K562 (cell line): ENCODE data around the gene HES4. TPM values are rescaled to one million over a fixed set of nuclear protein-coding genes. Genes with fewer than 3 reads are reported as not detected.

Source experiments
- CBX8 ChIP-seq: fragments of 200-600 bp; sonication (generic); IDR thresholded peaks from 2 replicates; pipeline ENCODE4 v1.6.1; 2012; ENCODE audit warnings: borderline replicate concordance, mixed run types, low read depth, mild to moderate bottlenecking, moderate library complexity, mixed read lengths, low read length, control low read depth, inconsistent platforms; ENCODE audit not compliant: poor library complexity, severe bottlenecking; ENCODE audit errors: extremely low read depth
- COPS2 ChIP-seq: fragments of 450-650 bp; conservative IDR thresholded peaks from 2 replicates; pipeline ENCODE4 v1.6.1; 2016; ENCODE audit warnings: mild to moderate bottlenecking, moderate library complexity
- CREB1 ChIP-seq, 2 experiments: sonication (generic) in 1 of 2; formaldehyde crosslinking in 1 of 2; IDR thresholded peaks; 2 replicates each; pipeline versions ENCODE4 v1.6.1 to v1.8.0; 2012 to 2022; ENCODE audit warnings: inconsistent platforms in 1 of 2, mild to moderate bottlenecking in 1 of 2, missing genetic modification reagents in 1 of 2, moderate library complexity in 1 of 2
- DIDO1 ChIP-seq: fragments of 450-650 bp; IDR thresholded peaks from 2 replicates; pipeline ENCODE4 v1.6.1; 2016; ENCODE audit warnings: low read depth, missing biosample characterization, missing genetic modification characterization
- EP300 ChIP-seq: IDR thresholded peaks from 2 replicates; pipeline ENCODE4 v1.6.1; 2012; ENCODE audit warnings: low read length, improper control_type of control experiment
- GTF2A2 ChIP-seq: IDR thresholded peaks from 2 replicates; pipeline ENCODE4 v1.6.1; 2016; ENCODE audit warnings: mild to moderate bottlenecking, missing genetic modification characterization, missing compliant biosample characterization
- HEY1 ChIP-seq: fragments of 250-450 bp; sonication (Bioruptor Pico); IDR thresholded peaks from 2 replicates; pipeline ENCODE4 v1.5.0; 2020; ENCODE audit warnings: mild to moderate bottlenecking, moderate library complexity, borderline replicate concordance
- MXI1 ChIP-seq: IDR thresholded peaks from 2 replicates; pipeline ENCODE4 v1.6.1; 2011; ENCODE audit warnings: low read depth, mild to moderate bottlenecking, improper control_type of control experiment, low read length
- PREB ChIP-seq: sonication (generic); formaldehyde crosslinking; IDR thresholded peaks from 2 replicates; pipeline ENCODE4 v1.8.1; 2023; ENCODE audit warnings: mild to moderate bottlenecking, missing genetic modification reagents
- SMARCE1 ChIP-seq: fragments of 450-650 bp; IDR thresholded peaks from 2 replicates; pipeline ENCODE4 v1.7.1; 2016; ENCODE audit warnings: mild to moderate bottlenecking
- SRSF3 ChIP-seq: fragments of 200-400 bp; formaldehyde crosslinking; IDR thresholded peaks from 2 replicates; pipeline ENCODE4 v1.6.1; 2016; ENCODE audit warnings: mild to moderate bottlenecking, low read length, moderate library complexity; ENCODE audit not compliant: insufficient read depth
- STAG1 ChIP-seq: sonication (generic); formaldehyde crosslinking; IDR thresholded peaks from 2 replicates; pipeline ENCODE4 v1.5.0; 2020; ENCODE audit warnings: missing genetic modification reagents, borderline replicate concordance
- ZBTB34 ChIP-seq: fragments of 250-450 bp; sonication (Bioruptor Pico); IDR thresholded peaks from 2 replicates; pipeline ENCODE4 v1.8.0; 2021; ENCODE audit warnings: mild to moderate bottlenecking, moderate library complexity
- ZBTB8A ChIP-seq: fragments of 450-650 bp; IDR thresholded peaks from 2 replicates; pipeline ENCODE4 v1.6.1; 2018; ENCODE audit warnings: mild to moderate bottlenecking, moderate library complexity; ENCODE audit not compliant: partially characterized antibody
- ZNF143 ChIP-seq: sonication (generic); formaldehyde crosslinking; IDR thresholded peaks from 2 replicates; pipeline ENCODE4 v1.9.0; 2022; ENCODE audit warnings: mild to moderate bottlenecking, missing genetic modification reagents
- polyA plus RNA-seq, 8 experiments: library from polyadenylated mRNA; depleted of rRNA in 4 of 8; stranded (reverse) in 5 of 8; unstranded in 3 of 8; fragments of >200 nt; fragmentation: Nextera tagmentation in 2 of 8; fragmentation: Illumina TruSeq in 1 of 8; extraction: Ambion mirVana in 2 of 8; extraction: Trizol in 1 of 8; gene quantifications; 2 replicates each; pipeline versions ENCODE4 v1.2.1 to v1.2.3, GENCODE V29; 2011 to 2014; ENCODE audit warnings: inconsistent platforms in 1 of 8, missing spikeins in 1 of 8
- total RNA-seq, 7 experiments: library from RNA; depleted of rRNA in 6 of 7; stranded (reverse); fragments of >200 nt in 6 of 7; fragmentation: Illumina TruSeq in 2 of 7; extraction: Trizol in 2 of 7; gene quantifications; 2 replicates each; pipeline versions ENCODE4 v1.2.1 to v1.2.3, GENCODE V29; 2011 to 2021; ENCODE audit warnings: low replicate concordance in 1 of 7
- TF ChIP-seq, protein P1 (sequence below): fragments of 250-450 bp; sonication (Bioruptor Pico); IDR thresholded peaks from 2 replicates; pipeline ENCODE4 v1.5.0; 2022; ENCODE audit warnings: mild to moderate bottlenecking
- TF ChIP-seq, protein P2 (sequence below): fragments of 250-450 bp; sonication (Bioruptor Pico); IDR thresholded peaks from 2 replicates; pipeline ENCODE4 v1.4.0; 2020

Gene HES4
- total and polyA plus RNA-seq, 9 of the 15 experiments (the other 6 are each of a cell fraction or from before 2014, with no cell fraction given): 0.21 to 43.7 (median 5.3) TPM; not detected in 2

DNA sequence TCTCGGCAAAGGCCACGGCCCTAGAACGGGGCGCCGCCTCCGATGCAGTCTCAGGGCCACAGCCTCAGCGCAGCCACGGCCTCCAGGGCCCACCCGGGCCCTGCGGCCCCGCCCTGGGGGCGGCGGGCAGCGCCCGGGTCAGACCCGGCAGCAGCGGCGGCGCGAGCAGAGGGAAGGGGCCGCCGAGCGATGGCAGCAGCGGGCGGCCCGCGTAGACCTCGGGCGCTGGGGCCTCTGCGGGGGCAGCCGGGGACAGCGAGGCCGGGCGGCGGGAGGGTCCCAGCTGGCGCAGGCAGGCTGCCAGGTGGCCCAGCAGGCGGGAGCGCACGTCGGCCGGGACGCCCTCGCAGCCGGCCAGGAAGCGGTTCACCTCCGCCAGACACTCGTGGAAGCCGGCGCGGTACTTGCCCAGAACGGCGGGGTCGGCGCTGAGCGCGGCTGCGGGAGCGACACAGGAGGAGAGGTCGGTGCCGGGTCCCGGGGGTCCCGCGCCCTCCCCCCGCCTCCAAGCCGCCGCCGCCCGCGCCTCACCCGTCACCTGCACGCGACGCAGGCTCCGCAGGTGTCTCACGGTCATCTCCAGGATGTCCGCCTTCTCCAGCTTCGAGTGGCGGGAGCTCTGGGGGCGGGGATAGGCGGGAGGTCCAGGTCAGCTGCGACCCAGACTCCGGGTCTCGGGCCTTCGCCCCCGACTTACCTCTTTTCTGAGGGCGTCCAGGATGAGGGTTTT is 737 bp downstream of the HES4 start (continued):
- TF ChIP-seq ZBTB34 (CRISPR knock-in tag) (no peak), DIDO1 (tag) (no peak), SMARCE1 (no peak), STAG1 (CRISPR knock-in tag) (no peak), PREB (CRISPR knock-in tag) (no peak), GTF2A2 (tag) (no peak), MXI1 (no peak), COPS2 (no peak), SRSF3 (no peak), EP300 (no peak), CBX8 (no peak), ZNF143 (CRISPR knock-in tag) (no peak), HEY1 (CRISPR knock-in tag) (no peak), CREB1 (IDR thresholded peaks at IDR 0.05) (no peak; the same call in none of the 2 replicates), CREB1 (CRISPR knock-in tag; IDR thresholded peaks at IDR 0.05) (peak; percentile 69; the same call in 1 of the 2 replicates), ZBTB8A (no peak)
- TF ChIP-seq, protein P1, sequence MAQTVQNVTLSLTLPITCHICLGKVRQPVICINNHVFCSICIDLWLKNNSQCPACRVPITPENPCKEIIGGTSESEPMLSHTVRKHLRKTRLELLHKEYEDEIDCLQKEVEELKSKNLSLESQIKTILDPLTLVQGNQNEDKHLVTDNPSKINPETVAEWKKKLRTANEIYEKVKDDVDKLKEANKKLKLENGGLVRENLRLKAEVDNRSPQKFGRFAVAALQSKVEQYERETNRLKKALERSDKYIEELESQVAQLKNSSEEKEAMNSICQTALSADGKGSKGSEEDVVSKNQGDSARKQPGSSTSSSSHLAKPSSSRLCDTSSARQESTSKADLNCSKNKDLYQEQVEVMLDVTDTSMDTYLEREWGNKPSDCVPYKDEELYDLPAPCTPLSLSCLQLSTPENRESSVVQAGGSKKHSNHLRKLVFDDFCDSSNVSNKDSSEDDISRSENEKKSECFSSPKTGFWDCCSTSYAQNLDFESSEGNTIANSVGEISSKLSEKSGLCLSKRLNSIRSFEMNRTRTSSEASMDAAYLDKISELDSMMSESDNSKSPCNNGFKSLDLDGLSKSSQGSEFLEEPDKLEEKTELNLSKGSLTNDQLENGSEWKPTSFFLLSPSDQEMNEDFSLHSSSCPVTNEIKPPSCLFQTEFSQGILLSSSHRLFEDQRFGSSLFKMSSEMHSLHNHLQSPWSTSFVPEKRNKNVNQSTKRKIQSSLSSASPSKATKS (CRISPR knock-in tag): no peak
- TF ChIP-seq, protein P2, sequence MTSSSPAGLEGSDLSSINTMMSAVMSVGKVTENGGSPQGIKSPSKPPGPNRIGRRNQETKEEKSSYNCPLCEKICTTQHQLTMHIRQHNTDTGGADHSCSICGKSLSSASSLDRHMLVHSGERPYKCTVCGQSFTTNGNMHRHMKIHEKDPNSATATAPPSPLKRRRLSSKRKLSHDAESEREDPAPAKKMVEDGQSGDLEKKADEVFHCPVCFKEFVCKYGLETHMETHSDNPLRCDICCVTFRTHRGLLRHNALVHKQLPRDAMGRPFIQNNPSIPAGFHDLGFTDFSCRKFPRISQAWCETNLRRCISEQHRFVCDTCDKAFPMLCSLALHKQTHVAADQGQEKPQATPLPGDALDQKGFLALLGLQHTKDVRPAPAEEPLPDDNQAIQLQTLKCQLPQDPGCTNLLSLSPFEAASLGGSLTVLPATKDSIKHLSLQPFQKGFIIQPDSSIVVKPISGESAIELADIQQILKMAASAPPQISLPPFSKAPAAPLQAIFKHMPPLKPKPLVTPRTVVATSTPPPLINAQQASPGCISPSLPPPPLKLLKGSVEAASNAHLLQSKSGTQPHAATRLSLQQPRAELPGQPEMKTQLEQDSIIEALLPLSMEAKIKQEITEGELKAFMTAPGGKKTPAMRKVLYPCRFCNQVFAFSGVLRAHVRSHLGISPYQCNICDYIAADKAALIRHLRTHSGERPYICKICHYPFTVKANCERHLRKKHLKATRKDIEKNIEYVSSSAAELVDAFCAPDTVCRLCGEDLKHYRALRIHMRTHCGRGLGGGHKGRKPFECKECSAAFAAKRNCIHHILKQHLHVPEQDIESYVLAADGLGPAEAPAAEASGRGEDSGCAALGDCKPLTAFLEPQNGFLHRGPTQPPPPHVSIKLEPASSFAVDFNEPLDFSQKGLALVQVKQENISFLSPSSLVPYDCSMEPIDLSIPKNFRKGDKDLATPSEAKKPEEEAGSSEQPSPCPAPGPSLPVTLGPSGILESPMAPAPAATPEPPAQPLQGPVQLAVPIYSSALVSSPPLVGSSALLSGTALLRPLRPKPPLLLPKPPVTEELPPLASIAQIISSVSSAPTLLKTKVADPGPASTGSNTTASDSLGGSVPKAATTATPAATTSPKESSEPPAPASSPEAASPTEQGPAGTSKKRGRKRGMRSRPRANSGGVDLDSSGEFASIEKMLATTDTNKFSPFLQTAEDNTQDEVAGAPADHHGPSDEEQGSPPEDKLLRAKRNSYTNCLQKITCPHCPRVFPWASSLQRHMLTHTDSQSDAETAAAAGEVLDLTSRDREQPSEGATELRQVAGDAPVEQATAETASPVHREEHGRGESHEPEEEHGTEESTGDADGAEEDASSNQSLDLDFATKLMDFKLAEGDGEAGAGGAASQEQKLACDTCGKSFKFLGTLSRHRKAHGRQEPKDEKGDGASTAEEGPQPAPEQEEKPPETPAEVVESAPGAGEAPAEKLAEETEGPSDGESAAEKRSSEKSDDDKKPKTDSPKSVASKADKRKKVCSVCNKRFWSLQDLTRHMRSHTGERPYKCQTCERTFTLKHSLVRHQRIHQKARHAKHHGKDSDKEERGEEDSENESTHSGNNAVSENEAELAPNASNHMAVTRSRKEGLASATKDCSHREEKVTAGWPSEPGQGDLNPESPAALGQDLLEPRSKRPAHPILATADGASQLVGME (CRISPR knock-in tag): no peak
